ENCODE measurements around the gene ARHGAP32. TPM values are rescaled to one million over a fixed set of nuclear protein-coding genes. Genes with fewer than 3 reads are reported as not detected.

The ARHGAP32 gene
- total RNA-seq, 1 experiment from 2014 or later: 22.0 TPM

- peaks cover 74% of the 10 kb centered on the region for H3K27me3 Mint-ChIP-seq (ENCODE audit: low read depth)
Observed at GRCh38 chr11:128931668-128932067, 260.5 kb downstream of the ARHGAP32 start.

More at GRCh38 chr11:128931668-128932067, 260.5 kb downstream of the ARHGAP32 start:
- H3K9me3 Mint-ChIP-seq: peaks cover 0 to 3% of the 10 kb centered on the region in 2 experiments; a peak in 2 of 5 replicates
- no peak overlapping the region for H3K4me3 Mint-ChIP-seq
- Histone ChIP-seq H3K4me1 (ENCODE audit: insufficient read depth, low read length) (peaks cover 13% of the 10 kb centered on the region), H3K79me1 (ENCODE audit: insufficient read depth, low read depth, low read length, poor library complexity, severe bottlenecking) (no peaks in the 10 kb centered on the region), H3K9me3 (ENCODE audit: control insufficient read depth, low read depth, low read length) (no peaks in the 10 kb centered on the region), H2BK20ac (ENCODE audit: low read depth, low read length, poor library complexity, severe bottlenecking) (no peak overlapping the region), H3K27me3 (ENCODE audit: insufficient read depth, low read length) (peaks cover 13% of the 10 kb centered on the region; the same call in 1 of the 2 replicates), H2AK5ac (ENCODE audit: insufficient read length, low read length) (no peak overlapping the region), H3K14ac (ENCODE audit: insufficient read depth, low read length) (no peak overlapping the region), H3K18ac (ENCODE audit: insufficient read length, low read depth, low read length) (no peak overlapping the region), H4K5ac (ENCODE audit: insufficient read length, low read depth, low read length) (no peak overlapping the region), H3K23me2 (ENCODE audit: insufficient read length, low read depth, low read length, poor library complexity, severe bottlenecking) (no peaks in the 10 kb centered on the region), H2AFZ (ENCODE audit: low read length) (no peak overlapping the region), H2BK12ac (ENCODE audit: insufficient read length, low read depth, low read length) (no peak overlapping the region), H3K4ac (ENCODE audit: low read depth, low read length) (no peak overlapping the region), H3K4me2 (ENCODE audit: insufficient read depth, insufficient read length, low read length) (no peak overlapping the region), H3K27ac (ENCODE audit: insufficient read length, low read depth, low read length) (no peak overlapping the region), H3K79me2 (ENCODE audit: insufficient read depth, low read length) (no peaks in the 10 kb centered on the region), H3T11ph (ENCODE audit: low read length) (no peak overlapping the region), H3K56ac (ENCODE audit: insufficient read length, low read depth, low read length) (no peak overlapping the region), H4K91ac (ENCODE audit: insufficient read length, low read depth, low read length) (no peak overlapping the region), H3K23ac (ENCODE audit: insufficient read length, low read depth, low read length) (no peak overlapping the region), H2BK120ac (ENCODE audit: low read depth, low read length, poor library complexity, severe bottlenecking) (no peak overlapping the region), H4K8ac (replicated peaks; ENCODE audit: insufficient read length, low read depth, low read length) (no peak overlapping the region), H2BK5ac (ENCODE audit: insufficient read length, low read length) (no peak overlapping the region), H4K20me1 (ENCODE audit: control insufficient read depth, insufficient read depth, insufficient read length) (no peaks in the 10 kb centered on the region), H3K9ac (ENCODE audit: extremely low read depth, insufficient read length, low read length) (no peak overlapping the region), H2BK15ac (ENCODE audit: low read depth, low read length) (no peak overlapping the region)
- WGBS (ENCODE audit: extremely low coverage, insufficient read length, low lambda C conversion rate): no CpG with 5 or more reads among the region's 6 CpGs
- no peak for TF ChIP-seq CTCF (conservative IDR thresholded peaks at IDR 0.05)
- 0 out of 7 replicates have a peak, but pooled peaks cover 0 to 3% (median 0%) of the 10 kb centered on the region in 3 experiments for H3K36me3 Mint-ChIP-seq (ENCODE audit: insufficient read depth in 1 of 3, low read depth in 3 of 3)
- H3K27ac Mint-ChIP-seq: no peak overlapping the region
- H3K4me1 Mint-ChIP-seq: peaks cover 36 to 41% of the 10 kb centered on the region in 2 experiments
- DNase-seq: no peak
